Neural cell (in vitro differentiated cells): ENCODE data around the gene STK10. TPM values are rescaled to one million over a fixed set of nuclear protein-coding genes. Genes with fewer than 3 reads are reported as not detected.

Source experiments
- H2AFZ ChIP-seq: fragments of 200-600, 300-800 bp; sonication (generic), shearing (Covaris generic); 2 replicates; pipeline ENCODE4 v1.6.0; 2014; ENCODE audit warnings: low read depth, mild to moderate bottlenecking, antibody characterized with exemption, low read length, moderate library complexity
- H3F3A ChIP-seq: fragments of 200-600 bp; shearing (Covaris generic); 2 replicates; pipeline ENCODE4 v1.6.1; 2016; ENCODE audit warnings: mild to moderate bottlenecking, moderate library complexity, mixed read lengths, antibody characterized with exemption, low read length; ENCODE audit not compliant: insufficient read depth, poor library complexity, severe bottlenecking
- H3K27ac ChIP-seq: fragments of 200-600, 300-800 bp; sonication (generic), shearing (Covaris generic); 2 replicates; pipeline ENCODE4 v1.5.1; 2014; ENCODE audit warnings: mild to moderate bottlenecking, low read length, moderate library complexity
- H3K27me3 ChIP-seq: fragments of 300-800, 200-600 bp; sonication (generic), shearing (Covaris generic); 2 replicates; pipeline ENCODE4 v1.6.0; 2014; ENCODE audit warnings: mild to moderate bottlenecking, low read depth, low read length, moderate library complexity; ENCODE audit not compliant: insufficient read depth
- H3K36me3 ChIP-seq: fragments of 300-800, 200-600 bp; sonication (generic), shearing (Covaris generic); 2 replicates; pipeline ENCODE4 v1.5.1; 2014; ENCODE audit warnings: mild to moderate bottlenecking, antibody characterized with exemption, low read length, moderate library complexity; ENCODE audit not compliant: insufficient read depth
- H3K4me2 ChIP-seq: fragments of 300-800, 200-600 bp; sonication (generic), shearing (Covaris generic); 2 replicates; pipeline ENCODE4 v1.6.0; 2014; ENCODE audit warnings: mild to moderate bottlenecking, low read length
- H3K4me3 ChIP-seq: fragments of 300-800, 200-600 bp; sonication (generic), shearing (Covaris generic); 2 replicates; pipeline ENCODE4 v1.5.1; 2014; ENCODE audit warnings: mild to moderate bottlenecking, low read length, moderate library complexity
- H3K79me2 ChIP-seq: fragments of 200-600 bp; shearing (Covaris generic); replicated peaks from 2 replicates; pipeline ENCODE4 v1.6.0; 2014; ENCODE audit warnings: mild to moderate bottlenecking, low read length, moderate library complexity; ENCODE audit not compliant: insufficient read depth
- H3K9ac ChIP-seq: fragments of 300-800, 200-600 bp; sonication (generic), shearing (Covaris generic); 2 replicates; pipeline ENCODE4 v1.6.1; 2016; ENCODE audit warnings: mild to moderate bottlenecking, low read length, mixed read lengths
- H3K9me2 ChIP-seq: fragments of 200-600 bp; shearing (Covaris generic); 2 replicates; pipeline ENCODE4 v1.6.1; 2016; ENCODE audit warnings: mild to moderate bottlenecking, low read length, mixed read lengths; ENCODE audit not compliant: insufficient read depth
- H3K9me3 ChIP-seq: fragments of 200-600, 300-800 bp; sonication (generic), shearing (Covaris generic); 2 replicates; pipeline ENCODE4 v1.6.1; 2016; ENCODE audit warnings: mild to moderate bottlenecking, mixed run types, low read length, moderate library complexity, mixed read lengths
- H4K20me1 ChIP-seq: fragments of 200-600 bp; shearing (Covaris generic); 2 replicates; pipeline ENCODE4 v1.6.1; 2016; ENCODE audit warnings: mild to moderate bottlenecking, mixed run types; ENCODE audit not compliant: insufficient read depth
- EP300 ChIP-seq: fragments of 450-650 bp; conservative IDR thresholded peaks from 2 replicates; pipeline ENCODE4 v1.6.1; 2014; ENCODE audit warnings: antibody characterized with exemption, mild to moderate bottlenecking, moderate library complexity; ENCODE audit not compliant: poor library complexity, severe bottlenecking
- EZH2 ChIP-seq: fragments of 200-600, 300-800 bp; shearing (Covaris generic), sonication (generic); IDR thresholded peaks from 2 replicates; pipeline ENCODE4 v1.6.1; 2014; ENCODE audit warnings: antibody characterized with exemption, low read length, borderline replicate concordance, mild to moderate bottlenecking; ENCODE audit not compliant: insufficient read depth, poor library complexity, severe bottlenecking
- MXI1 ChIP-seq: fragments of 450-650 bp; conservative IDR thresholded peaks from 2 replicates; pipeline ENCODE4 v1.6.1; 2014; ENCODE audit warnings: antibody characterized with exemption, mild to moderate bottlenecking; ENCODE audit not compliant: poor library complexity, severe bottlenecking
- POLR2AphosphoS5 ChIP-seq: IDR thresholded peaks from 2 replicates; pipeline ENCODE4 v1.6.1; 2012
- RAD21 ChIP-seq: fragments of 450-650 bp; conservative IDR thresholded peaks from 2 replicates; pipeline ENCODE4 v1.6.1; 2014; ENCODE audit warnings: antibody characterized with exemption, mild to moderate bottlenecking, moderate library complexity
- SMC3 ChIP-seq: fragments of 450-650 bp; conservative IDR thresholded peaks from 2 replicates; pipeline ENCODE4 v1.6.1; 2014; ENCODE audit warnings: antibody characterized with exemption, mild to moderate bottlenecking, moderate library complexity; ENCODE audit not compliant: poor library complexity
- TAF1 ChIP-seq: IDR thresholded peaks from 2 replicates; pipeline ENCODE4 v1.6.1; 2012; ENCODE audit warnings: low read depth
- polyA plus RNA-seq: library from polyadenylated mRNA; depleted of rRNA; stranded (reverse); fragments of >200 nt; gene quantifications from 2 replicates; pipeline ENCODE4 v1.2.3, GENCODE V29; 2014
- TF ChIP-seq, protein P1 (sequence below): IDR thresholded peaks from 2 replicates; pipeline ENCODE4 v1.6.1; 2012; ENCODE audit warnings: borderline replicate concordance
- TF ChIP-seq, protein P2 (sequence below): fragments of 450-650 bp; IDR thresholded peaks from 2 replicates; pipeline ENCODE4 v1.5.1; 2014; ENCODE audit warnings: antibody characterized with exemption, mild to moderate bottlenecking, moderate library complexity; ENCODE audit not compliant: poor library complexity, severe bottlenecking

STK10 gene
- polyA plus RNA-seq, 1 donor from 2014 or later, result 8.2 TPM

DNA sequence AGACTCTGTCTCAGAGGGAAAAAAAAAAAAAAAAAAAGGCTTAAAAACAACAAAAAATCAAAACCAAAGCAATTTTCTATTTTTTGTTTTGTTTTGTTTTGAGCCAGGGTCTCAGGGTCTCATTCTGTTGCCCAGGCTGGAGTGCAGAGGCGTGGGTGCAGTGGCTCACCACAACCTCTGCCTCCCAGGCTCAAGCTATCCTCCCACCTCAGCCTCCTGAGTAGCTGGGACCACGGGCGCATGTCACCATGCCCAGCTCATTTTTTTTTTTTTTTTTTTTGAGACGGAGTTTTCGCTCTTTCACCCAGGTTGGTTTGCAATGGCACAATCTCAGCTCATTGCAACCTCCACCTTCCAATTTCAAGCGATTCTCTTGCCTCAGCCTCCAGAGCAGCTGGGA, 5.7 kb downstream of the STK10 start:
- no peak for TF ChIP-seq EP300
- TF ChIP-seq TAF1, result no peak
- TF ChIP-seq EZH2, result no peak
- no peak for TF ChIP-seq MXI1
- no peak for TF ChIP-seq RAD21
- TF ChIP-seq, protein P1, sequence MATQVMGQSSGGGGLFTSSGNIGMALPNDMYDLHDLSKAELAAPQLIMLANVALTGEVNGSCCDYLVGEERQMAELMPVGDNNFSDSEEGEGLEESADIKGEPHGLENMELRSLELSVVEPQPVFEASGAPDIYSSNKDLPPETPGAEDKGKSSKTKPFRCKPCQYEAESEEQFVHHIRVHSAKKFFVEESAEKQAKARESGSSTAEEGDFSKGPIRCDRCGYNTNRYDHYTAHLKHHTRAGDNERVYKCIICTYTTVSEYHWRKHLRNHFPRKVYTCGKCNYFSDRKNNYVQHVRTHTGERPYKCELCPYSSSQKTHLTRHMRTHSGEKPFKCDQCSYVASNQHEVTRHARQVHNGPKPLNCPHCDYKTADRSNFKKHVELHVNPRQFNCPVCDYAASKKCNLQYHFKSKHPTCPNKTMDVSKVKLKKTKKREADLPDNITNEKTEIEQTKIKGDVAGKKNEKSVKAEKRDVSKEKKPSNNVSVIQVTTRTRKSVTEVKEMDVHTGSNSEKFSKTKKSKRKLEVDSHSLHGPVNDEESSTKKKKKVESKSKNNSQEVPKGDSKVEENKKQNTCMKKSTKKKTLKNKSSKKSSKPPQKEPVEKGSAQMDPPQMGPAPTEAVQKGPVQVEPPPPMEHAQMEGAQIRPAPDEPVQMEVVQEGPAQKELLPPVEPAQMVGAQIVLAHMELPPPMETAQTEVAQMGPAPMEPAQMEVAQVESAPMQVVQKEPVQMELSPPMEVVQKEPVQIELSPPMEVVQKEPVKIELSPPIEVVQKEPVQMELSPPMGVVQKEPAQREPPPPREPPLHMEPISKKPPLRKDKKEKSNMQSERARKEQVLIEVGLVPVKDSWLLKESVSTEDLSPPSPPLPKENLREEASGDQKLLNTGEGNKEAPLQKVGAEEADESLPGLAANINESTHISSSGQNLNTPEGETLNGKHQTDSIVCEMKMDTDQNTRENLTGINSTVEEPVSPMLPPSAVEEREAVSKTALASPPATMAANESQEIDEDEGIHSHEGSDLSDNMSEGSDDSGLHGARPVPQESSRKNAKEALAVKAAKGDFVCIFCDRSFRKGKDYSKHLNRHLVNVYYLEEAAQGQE, result no peak
- no peak for TF ChIP-seq POLR2AphosphoS5
- TF ChIP-seq SMC3, result no peak
- TF ChIP-seq, protein P2, sequence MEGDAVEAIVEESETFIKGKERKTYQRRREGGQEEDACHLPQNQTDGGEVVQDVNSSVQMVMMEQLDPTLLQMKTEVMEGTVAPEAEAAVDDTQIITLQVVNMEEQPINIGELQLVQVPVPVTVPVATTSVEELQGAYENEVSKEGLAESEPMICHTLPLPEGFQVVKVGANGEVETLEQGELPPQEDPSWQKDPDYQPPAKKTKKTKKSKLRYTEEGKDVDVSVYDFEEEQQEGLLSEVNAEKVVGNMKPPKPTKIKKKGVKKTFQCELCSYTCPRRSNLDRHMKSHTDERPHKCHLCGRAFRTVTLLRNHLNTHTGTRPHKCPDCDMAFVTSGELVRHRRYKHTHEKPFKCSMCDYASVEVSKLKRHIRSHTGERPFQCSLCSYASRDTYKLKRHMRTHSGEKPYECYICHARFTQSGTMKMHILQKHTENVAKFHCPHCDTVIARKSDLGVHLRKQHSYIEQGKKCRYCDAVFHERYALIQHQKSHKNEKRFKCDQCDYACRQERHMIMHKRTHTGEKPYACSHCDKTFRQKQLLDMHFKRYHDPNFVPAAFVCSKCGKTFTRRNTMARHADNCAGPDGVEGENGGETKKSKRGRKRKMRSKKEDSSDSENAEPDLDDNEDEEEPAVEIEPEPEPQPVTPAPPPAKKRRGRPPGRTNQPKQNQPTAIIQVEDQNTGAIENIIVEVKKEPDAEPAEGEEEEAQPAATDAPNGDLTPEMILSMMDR, result no peak
- H3K79me2 ChIP-seq, result no peaks in the 10 kb centered on the region
- H3K9me3 ChIP-seq, result no peaks in the 10 kb centered on the region
- H3K9me2 ChIP-seq, result no peaks in the 10 kb centered on the region
- no peak overlapping the region for H2AFZ ChIP-seq
- H4K20me1 ChIP-seq, result no peaks in the 10 kb centered on the region
- peaks cover 7% of the 10 kb centered on the region for H3K27me3 ChIP-seq
- H3K4me3 ChIP-seq, result no peak overlapping the region
- no peak overlapping the region for H3K4me2 ChIP-seq
- no peak overlapping the region for H3K27ac ChIP-seq
- no peaks in the 10 kb centered on the region for H3F3A ChIP-seq
- H3K36me3 ChIP-seq, result no peaks in the 10 kb centered on the region
- no peak overlapping the region for H3K9ac ChIP-seq

DNA sequence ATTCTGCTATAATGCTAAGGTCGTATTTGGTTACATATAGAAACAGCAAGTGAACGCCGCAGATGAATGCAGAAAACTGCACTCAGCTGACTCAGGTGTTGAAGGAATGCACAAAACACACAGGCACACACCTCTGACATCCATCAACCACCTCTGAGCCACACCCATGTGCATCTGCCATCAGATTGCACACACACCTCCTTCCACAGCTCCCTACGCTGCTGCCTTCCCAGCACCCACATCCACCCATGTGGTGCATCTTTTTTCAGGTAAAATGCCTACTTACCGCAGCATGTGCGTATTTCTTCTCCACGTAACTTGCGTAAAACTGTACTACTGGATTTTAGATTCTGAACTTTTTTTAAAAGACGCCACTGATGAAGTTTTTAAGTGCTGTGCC, 7.1 kb downstream of the STK10 start:
- no peaks in the 10 kb centered on the region for H3K36me3 ChIP-seq
- no peaks in the 10 kb centered on the region for H3K9me2 ChIP-seq
- TF ChIP-seq SMC3 (no peak), TAF1 (no peak), EP300 (no peak), RAD21 (no peak), EZH2 (no peak), MXI1 (no peak), POLR2AphosphoS5 (no peak)
- TF ChIP-seq, protein P2, result no peak
- TF ChIP-seq, protein P1, result no peak
- H3K27ac ChIP-seq, result no peak overlapping the region
- H3K9me3 ChIP-seq, result no peaks in the 10 kb centered on the region
- H2AFZ ChIP-seq, result no peak overlapping the region
- H3K27me3 ChIP-seq, result no peaks in the 10 kb centered on the region
- H3K4me2 ChIP-seq, result no peak overlapping the region
- H3K4me3 ChIP-seq, result no peak overlapping the region
- no peak overlapping the region for H3K9ac ChIP-seq
- no peaks in the 10 kb centered on the region for H3F3A ChIP-seq
- H3K79me2 ChIP-seq, result no peaks in the 10 kb centered on the region
- H4K20me1 ChIP-seq, result no peaks in the 10 kb centered on the region
